Breast epithelium (tissue), 3 donors: ENCODE measurements around the gene ATXN7L1.

ENCODE experiments used
- CTCF ChIP-seq, 3 donors: fragments of 450-650 bp; IDR thresholded peaks; one replicate each; pipeline ENCODE4 v1.5.1; 2016 to 2017; ENCODE audit warnings: antibody characterized with exemption in 3 of 3, mild to moderate bottlenecking in 3 of 3, moderate library complexity in 3 of 3
- POLR2A ChIP-seq: fragments of 450-650 bp; IDR thresholded peaks from one replicate; pipeline ENCODE4 v1.6.1; 2016; ENCODE audit warnings: antibody characterized with exemption, mild to moderate bottlenecking, moderate library complexity
- POLR2AphosphoS5 ChIP-seq, 3 donors: sonication (generic); formaldehyde crosslinking; IDR thresholded peaks; one replicate each; pipeline ENCODE4 v1.6.1; 2017; ENCODE audit warnings: antibody characterized with exemption in 3 of 3

- no peak for TF ChIP-seq CTCF (IDR thresholded peaks at IDR 0.05)
- no peak for TF ChIP-seq POLR2A
- TF ChIP-seq POLR2AphosphoS5 (IDR thresholded peaks at IDR 0.05) = no peak
Observed at GRCh38 chr7:105614341-105614840, 262.0 kb downstream of the ATXN7L1 start.
